WTC11 (cell line): ENCODE measurements around the gene WFDC6. TPM values are rescaled to one million over a fixed set of nuclear protein-coding genes. Genes with fewer than 3 reads are reported as not detected.
"Not testable (repeated sequence)": the region's sequence is repeated elsewhere in the genome, so short reads cannot be mapped to it uniquely, and the experiment has no call there.

ENCODE experiments used
- ATAC-seq: fragments of 200-7000 bp; cut with Tn5 transposase; 2 replicates; pipeline ENCODE4 v1.10.0; 2021; ENCODE audit warnings: mild to moderate bottlenecking, moderate library complexity
- CTCF ChIA-PET: fragments of 300-600 bp; sonication (Branson Sonifier 250); formaldehyde crosslinking; loops from one replicate; lab custom pipeline; 2021; ENCODE audit warnings: antibody characterized with exemption; lab: Charles Lee
- POLR2A ChIA-PET: fragments of 350-600 bp; sonication (Branson Sonifier 250); formaldehyde crosslinking; loops from one replicate; lab custom pipeline; 2021; ENCODE audit warnings: antibody characterized with exemption; lab: Charles Lee
- DNase-seq: peaks from one replicate; pipeline ENCODE4 v3.0.0; 2021; ENCODE audit warnings: low spot score
- H3K27ac Mint-ChIP-seq: 2 replicates; pipeline ENCODE4 v1.8.0; 2021; ENCODE audit warnings: mixed read lengths
- H3K27me3 Mint-ChIP-seq: 2 replicates; pipeline ENCODE4 v1.8.0; 2021; ENCODE audit warnings: low read depth, mild to moderate bottlenecking, moderate library complexity, mixed read lengths
- H3K36me3 Mint-ChIP-seq: 2 replicates; pipeline ENCODE4 v1.8.0; 2021; ENCODE audit warnings: mixed read lengths
- H3K4me1 Mint-ChIP-seq: 2 replicates; pipeline ENCODE4 v1.8.0; 2022; ENCODE audit warnings: mixed read lengths
- H3K4me3 Mint-ChIP-seq: 2 replicates; pipeline ENCODE4 v1.8.0; 2021; ENCODE audit warnings: mild to moderate bottlenecking, moderate library complexity, mixed read lengths
- H3K9me3 Mint-ChIP-seq: 2 replicates; pipeline ENCODE4 v1.8.0; 2021; ENCODE audit warnings: mixed read lengths
- ATF6 ChIP-seq: sonication (generic); formaldehyde crosslinking; IDR thresholded peaks from 2 replicates; pipeline ENCODE4 v1.8.1; 2023; ENCODE audit warnings: mild to moderate bottlenecking, missing genetic modification reagents
- E2F1 ChIP-seq: sonication (generic); formaldehyde crosslinking; IDR thresholded peaks from 2 replicates; pipeline ENCODE4 v1.8.0; 2022; ENCODE audit warnings: mild to moderate bottlenecking, missing genetic modification reagents
- E2F4 ChIP-seq: sonication (generic); formaldehyde crosslinking; IDR thresholded peaks from 2 replicates; pipeline ENCODE4 v1.8.1; 2022; ENCODE audit warnings: low read depth, mild to moderate bottlenecking, moderate library complexity, missing genetic modification reagents, borderline replicate concordance
- EMX1 ChIP-seq: fragments of 250-450 bp; sonication (Bioruptor Pico); IDR thresholded peaks from 2 replicates; pipeline ENCODE4 v1.8.0; 2021; ENCODE audit warnings: mild to moderate bottlenecking
- ERG ChIP-seq: fragments of 250-450 bp; sonication (Bioruptor Pico); IDR thresholded peaks from 2 replicates; pipeline ENCODE4 v1.8.0; 2021; ENCODE audit warnings: mild to moderate bottlenecking
- FOXP1 ChIP-seq: sonication (generic); formaldehyde crosslinking; IDR thresholded peaks from 2 replicates; pipeline ENCODE4 v1.8.0; 2022; ENCODE audit warnings: missing genetic modification reagents, mild to moderate bottlenecking, moderate library complexity, borderline replicate concordance
- OVOL2 ChIP-seq: fragments of 250-450 bp; sonication (Bioruptor Pico); IDR thresholded peaks from 2 replicates; pipeline ENCODE4 v1.9.0; 2021; ENCODE audit warnings: mild to moderate bottlenecking, borderline replicate concordance
- RELA ChIP-seq: sonication (generic); formaldehyde crosslinking; IDR thresholded peaks from 2 replicates; pipeline ENCODE4 v1.8.1; 2022; ENCODE audit warnings: missing genetic modification reagents, mild to moderate bottlenecking, borderline replicate concordance
- ZNF138 ChIP-seq: sonication (generic); formaldehyde crosslinking; conservative IDR thresholded peaks from 2 replicates; pipeline ENCODE4 v1.8.1; 2022; ENCODE audit warnings: mild to moderate bottlenecking, moderate library complexity, missing genetic modification reagents
- ZNF219 ChIP-seq: sonication (generic); formaldehyde crosslinking; IDR thresholded peaks from 2 replicates; pipeline ENCODE4 v1.8.0; 2023; ENCODE audit warnings: missing genetic modification reagents, mild to moderate bottlenecking, borderline replicate concordance
- ZNF317 ChIP-seq: sonication (generic); formaldehyde crosslinking; IDR thresholded peaks from 2 replicates; pipeline ENCODE4 v1.8.1; 2023; ENCODE audit warnings: low read depth, mild to moderate bottlenecking, moderate library complexity, missing genetic modification reagents, borderline replicate concordance
- ZNF425 ChIP-seq: fragments of 250-450 bp; sonication (Bioruptor Pico); conservative IDR thresholded peaks from 2 replicates; pipeline ENCODE4 v1.9.0; 2021; ENCODE audit warnings: mild to moderate bottlenecking
- total RNA-seq: library from RNA; stranded (reverse); gene quantifications from 3 replicates; pipeline ENCODE4 v1.2.3, GENCODE V29; 2021

WFDC6 gene
- total RNA-seq, 1 experiment from 2014 or later = not detected

GRCh38 chr20:45575931-45576330 lies 36.6 kb upstream of the WFDC6 start:
- ATAC-seq (no peak), DNase-seq (no peak)
- TF ChIP-seq E2F4 (no peak), FOXP1 (CRISPR knock-in tag) (no peak), E2F1 (CRISPR knock-in tag) (no peak), ZNF425 (CRISPR knock-in tag) (no peak)
- Mint-ChIP-seq H3K4me1 (peaks cover 40% of the 10 kb centered on the region), H3K27me3 (no peaks in the 10 kb centered on the region; the same call in 1 of the 2 replicates), H3K4me3 (no peak overlapping the region), H3K9me3 (peaks cover 20% of the 10 kb centered on the region), H3K36me3 (peaks cover 7% of the 10 kb centered on the region; the same call in 1 of the 2 replicates), H3K27ac (no peak overlapping the region)
- CTCF ChIA-PET = interaction anchor here (1.1 to 1.3 kb wide), 2 partner anchors 54 to 195 kb away, joined by 3 to 9 read pairs; partner anchors contain the start of gene WFDC10A
- POLR2A ChIA-PET = no interaction called here

GRCh38 chr20:45569650-45570049 lies 30.4 kb upstream of the WFDC6 start:
- CTCF ChIA-PET, DNase-seq, H3K4me3 Mint-ChIP-seq, POLR2A ChIA-PET, ATAC-seq, H3K4me1 Mint-ChIP-seq, H3K27me3 Mint-ChIP-seq, H3K27ac Mint-ChIP-seq: not testable (repeated sequence)
- peaks cover 10% of the 10 kb centered on the region for H3K36me3 Mint-ChIP-seq
- H3K9me3 Mint-ChIP-seq = peaks cover 21% of the 10 kb centered on the region

GRCh38 chr20:45564760-45565276 lies 25.5 kb upstream of the WFDC6 start:
- TF ChIP-seq ERG (CRISPR knock-in tag) = no peak
- TF ChIP-seq ZNF219 (CRISPR knock-in tag) = no peak
- no peak for TF ChIP-seq RELA (CRISPR knock-in tag)
- no peak for TF ChIP-seq ZNF138 (CRISPR knock-in tag)
- TF ChIP-seq ATF6 (CRISPR knock-in tag) = no peak
- no peak for TF ChIP-seq OVOL2 (CRISPR knock-in tag)
- no peak for TF ChIP-seq ZNF317
- no peak for TF ChIP-seq EMX1 (CRISPR knock-in tag)
- Mint-ChIP-seq H3K9me3 (peaks cover 4% of the 10 kb centered on the region), H3K4me1 (peaks cover 6% of the 10 kb centered on the region; the same call in 1 of the 2 replicates), H3K36me3 (peaks cover 3% of the 10 kb centered on the region; the same call in 1 of the 2 replicates), H3K4me3 (no peak overlapping the region), H3K27me3 (no peaks in the 10 kb centered on the region), H3K27ac (no peak overlapping the region)
- ATAC-seq (no peak), DNase-seq (no peak)
- POLR2A ChIA-PET = no interaction called here
- CTCF ChIA-PET = interaction anchor here (1.0 kb wide), 1 partner anchor 206 kb away, joined by 7 read pairs; no protein-coding TSS in a partner anchor
